GM23338 (cell line): ENCODE data around the gene GRIN3B. TPM values are rescaled to one million over a fixed set of nuclear protein-coding genes. Genes with fewer than 3 reads are reported as not detected.

ENCODE experiments used
- ATAC-seq: fragments of 200-7000 bp; cut with Tn5 transposase; 3 replicates; pipeline ENCODE4 v1.9.1; 2020
- DNase-seq: peaks from one replicate; pipeline ENCODE4 v3.0.0-alpha.2; 2015; ENCODE audit warnings: low spot score
- H2AFZ ChIP-seq: fragments of 200-600 bp; sonication (generic); 2 replicates; pipeline ENCODE4 v1.8.0; 2016; ENCODE audit warnings: antibody characterized with exemption, mild to moderate bottlenecking, moderate library complexity
- H3F3A ChIP-seq: fragments of 200-600 bp; sonication (generic); replicated peaks from 2 replicates; pipeline ENCODE4 v1.8.0; 2017; ENCODE audit warnings: antibody characterized with exemption, mixed run types, low read depth
- H3K27ac ChIP-seq: fragments of 200-600 bp; sonication (generic); 2 replicates; pipeline ENCODE4 v1.6.1; 2016; ENCODE audit warnings: low read depth
- H3K27me3 ChIP-seq: fragments of 200-600 bp; sonication (generic); 2 replicates; pipeline ENCODE4 v1.8.0; 2016; ENCODE audit warnings: mild to moderate bottlenecking, mixed run types, moderate library complexity; ENCODE audit not compliant: insufficient read depth
- H3K36me3 ChIP-seq: fragments of 200-600 bp; sonication (generic); 2 replicates; pipeline ENCODE4 v1.8.0; 2016; ENCODE audit warnings: mild to moderate bottlenecking; ENCODE audit not compliant: insufficient read depth
- H3K4me1 ChIP-seq: fragments of 200-600 bp; sonication (generic); 2 replicates; pipeline ENCODE4 v1.8.0; 2016; ENCODE audit warnings: mild to moderate bottlenecking, moderate library complexity; ENCODE audit not compliant: insufficient read depth
- H3K4me2 ChIP-seq: fragments of 200-600 bp; sonication (generic); 2 replicates; pipeline ENCODE4 v1.7.1; 2017; ENCODE audit warnings: mixed run types
- H3K4me3 ChIP-seq: fragments of 200-600 bp; sonication (generic); 2 replicates; pipeline ENCODE4 v1.6.1; 2016; ENCODE audit warnings: mixed run types
- H3K79me2 ChIP-seq: fragments of 200-600 bp; sonication (generic); replicated peaks from 2 replicates; pipeline ENCODE4 v1.8.0; 2017; ENCODE audit warnings: mild to moderate bottlenecking; ENCODE audit not compliant: insufficient read depth
- H3K9me2 ChIP-seq: fragments of 200-600 bp; sonication (generic); 2 replicates; pipeline ENCODE4 v1.8.0; 2017; ENCODE audit not compliant: insufficient read depth
- H4K20me1 ChIP-seq: fragments of 200-600 bp; sonication (generic); replicated peaks from 2 replicates; pipeline ENCODE4 v1.8.0; 2017; ENCODE audit warnings: mild to moderate bottlenecking; ENCODE audit not compliant: insufficient read depth
- H3K27ac Mint-ChIP-seq: 2 replicates; pipeline ENCODE4 v1.8.0; 2020; ENCODE audit warnings: inconsistent platforms, mild to moderate bottlenecking, moderate library complexity, mixed read lengths
- H3K27me3 Mint-ChIP-seq: 3 replicates; pipeline ENCODE4 v1.8.0; 2022; ENCODE audit warnings: low read depth, mild to moderate bottlenecking, moderate library complexity, mixed read lengths, inconsistent platforms; ENCODE audit not compliant: insufficient read depth, poor library complexity
- H3K36me3 Mint-ChIP-seq: 3 replicates; pipeline ENCODE4 v1.8.0; 2021; ENCODE audit warnings: low read depth, mild to moderate bottlenecking, inconsistent platforms, moderate library complexity, mixed read lengths
- H3K4me1 Mint-ChIP-seq: 3 replicates; pipeline ENCODE4 v1.8.0; 2020; ENCODE audit warnings: mild to moderate bottlenecking, inconsistent platforms, mixed read lengths
- H3K4me3 Mint-ChIP-seq: 3 replicates; pipeline ENCODE4 v1.8.0; 2021; ENCODE audit warnings: moderate library complexity, mild to moderate bottlenecking, inconsistent platforms, mixed read lengths
- H3K9me3 Mint-ChIP-seq: 3 replicates; pipeline ENCODE4 v1.8.0; 2020; ENCODE audit warnings: moderate library complexity, mild to moderate bottlenecking, inconsistent platforms, mixed read lengths
- CREB1 ChIP-seq: fragments of 250-450 bp; sonication (Bioruptor Pico); IDR thresholded peaks from 2 replicates; pipeline ENCODE4 v1.5.0; 2020; ENCODE audit warnings: low read depth, mild to moderate bottlenecking, moderate library complexity
- EZH2 ChIP-seq: fragments of 200-600 bp; sonication (generic); IDR thresholded peaks from one replicate; pipeline ENCODE4 v1.8.0; 2017; ENCODE audit warnings: antibody characterized with exemption, mild to moderate bottlenecking, low read depth; ENCODE audit not compliant: unreplicated experiment
- EZH2phosphoT487 ChIP-seq: fragments of 200-600 bp; sonication (generic); IDR thresholded peaks from one replicate; pipeline ENCODE4 v1.8.1; 2018; ENCODE audit warnings: antibody characterized with exemption; ENCODE audit not compliant: unreplicated experiment
- JUNB ChIP-seq: IDR thresholded peaks from one replicate; pipeline ENCODE4 v1.6.1; 2016; ENCODE audit warnings: antibody characterized with exemption; ENCODE audit not compliant: unreplicated experiment
- NANOG ChIP-seq: IDR thresholded peaks from 2 replicates; pipeline ENCODE4 v1.6.1; 2016; ENCODE audit warnings: antibody characterized with exemption, borderline replicate concordance
- POLR2AphosphoS5 ChIP-seq: IDR thresholded peaks from 2 replicates; pipeline ENCODE4 v1.6.1; 2016; ENCODE audit warnings: antibody characterized with exemption, low read depth
- REST ChIP-seq: IDR thresholded peaks from one replicate; pipeline ENCODE4 v1.6.1; 2018; ENCODE audit warnings: antibody characterized with exemption; ENCODE audit not compliant: unreplicated experiment
- STAT1 ChIP-seq: IDR thresholded peaks from one replicate; pipeline ENCODE4 v1.6.1; 2016; ENCODE audit warnings: antibody characterized with exemption; ENCODE audit not compliant: unreplicated experiment
- ZNF114 ChIP-seq: fragments of 250-450 bp; sonication (Bioruptor Pico); IDR thresholded peaks from 2 replicates; pipeline ENCODE4 v1.5.0; 2020; ENCODE audit warnings: mild to moderate bottlenecking, moderate library complexity
- ZNF331 ChIP-seq: fragments of 250-450 bp; sonication (Bioruptor Pico); IDR thresholded peaks from 2 replicates; pipeline ENCODE4 v1.5.0; 2020; ENCODE audit warnings: low read depth, mild to moderate bottlenecking, moderate library complexity
- polyA plus RNA-seq: library from polyadenylated mRNA; unstranded; fragments of >200 nt; fragmentation: Nextera tagmentation; extraction: Ambion mirVana; gene quantifications from 2 replicates; pipeline ENCODE4 v1.2.1, GENCODE V29; 2016
- total RNA-seq: library from RNA; depleted of rRNA; stranded (reverse); fragments of >200 nt; shearing (Covaris generic); gene quantifications from 2 replicates; pipeline ENCODE4 v1.2.3, GENCODE V29; 2014
- TF ChIP-seq, protein P1 (sequence below): IDR thresholded peaks from 2 replicates; pipeline ENCODE4 v1.6.1; 2016; ENCODE audit warnings: antibody characterized with exemption
- TF ChIP-seq, protein P2 (sequence below): fragments of 250-450 bp; sonication (Bioruptor Pico); IDR thresholded peaks from 2 replicates; pipeline ENCODE4 v1.5.0; 2020; ENCODE audit warnings: mild to moderate bottlenecking, moderate library complexity
- TF ChIP-seq, protein P3 (sequence below), 2 experiments: fragments of 200-600 bp in 1 of 2; sonication (generic) in 1 of 2; conservative IDR thresholded peaks; 2 replicates each; pipeline versions ENCODE4 v1.5.1 to v1.6.1; 2016 to 2017; ENCODE audit warnings: antibody characterized with exemption in 2 of 2, low read depth in 2 of 2, mild to moderate bottlenecking in 2 of 2, moderate library complexity in 1 of 2

Gene GRIN3B
- total and polyA plus RNA-seq, 2 experiments from 2014 or later, result 0.11 to 2.8 TPM

- peaks cover 17% of the 10 kb centered on the region; the same call in 1 of the 2 replicates for H3F3A ChIP-seq
- no peaks in the 10 kb centered on the region; the same call in 1 of the 2 replicates for H4K20me1 ChIP-seq
- Mint-ChIP-seq H3K4me1 (peaks cover 23% of the 10 kb centered on the region), H3K36me3 (peaks cover 21% of the 10 kb centered on the region), H3K27ac (peak overlapping the region; percentile 82), H3K9me3 (no peaks in the 10 kb centered on the region), H3K27me3 (peaks cover 19% of the 10 kb centered on the region), H3K4me3 (no peak overlapping the region; the same call in 2 of the 3 replicates)
- no peak overlapping the region for H2AFZ ChIP-seq
- H3K4me3 ChIP-seq, result no peak overlapping the region
- no peak overlapping the region for H3K4me2 ChIP-seq
- DNase-seq (no peak), ATAC-seq (no peak)
- no peaks in the 10 kb centered on the region for H3K36me3 ChIP-seq
- H3K79me2 ChIP-seq, result peaks cover 14% of the 10 kb centered on the region; the same call in 1 of the 2 replicates
- no peaks in the 10 kb centered on the region for H3K27me3 ChIP-seq
- no peaks in the 10 kb centered on the region for H3K9me2 ChIP-seq
- TF ChIP-seq JUNB (no peak), NANOG (no peak), REST (no peak), ZNF331 (CRISPR knock-in tag) (no peak), STAT1 (no peak), POLR2AphosphoS5 (no peak), EZH2 (no peak), ZNF114 (CRISPR knock-in tag) (no peak), CREB1 (CRISPR knock-in tag) (no peak), EZH2phosphoT487 (no peak)
- TF ChIP-seq, protein P1, sequence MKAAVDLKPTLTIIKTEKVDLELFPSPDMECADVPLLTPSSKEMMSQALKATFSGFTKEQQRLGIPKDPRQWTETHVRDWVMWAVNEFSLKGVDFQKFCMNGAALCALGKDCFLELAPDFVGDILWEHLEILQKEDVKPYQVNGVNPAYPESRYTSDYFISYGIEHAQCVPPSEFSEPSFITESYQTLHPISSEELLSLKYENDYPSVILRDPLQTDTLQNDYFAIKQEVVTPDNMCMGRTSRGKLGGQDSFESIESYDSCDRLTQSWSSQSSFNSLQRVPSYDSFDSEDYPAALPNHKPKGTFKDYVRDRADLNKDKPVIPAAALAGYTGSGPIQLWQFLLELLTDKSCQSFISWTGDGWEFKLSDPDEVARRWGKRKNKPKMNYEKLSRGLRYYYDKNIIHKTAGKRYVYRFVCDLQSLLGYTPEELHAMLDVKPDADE, result no peak
- TF ChIP-seq, protein P2, sequence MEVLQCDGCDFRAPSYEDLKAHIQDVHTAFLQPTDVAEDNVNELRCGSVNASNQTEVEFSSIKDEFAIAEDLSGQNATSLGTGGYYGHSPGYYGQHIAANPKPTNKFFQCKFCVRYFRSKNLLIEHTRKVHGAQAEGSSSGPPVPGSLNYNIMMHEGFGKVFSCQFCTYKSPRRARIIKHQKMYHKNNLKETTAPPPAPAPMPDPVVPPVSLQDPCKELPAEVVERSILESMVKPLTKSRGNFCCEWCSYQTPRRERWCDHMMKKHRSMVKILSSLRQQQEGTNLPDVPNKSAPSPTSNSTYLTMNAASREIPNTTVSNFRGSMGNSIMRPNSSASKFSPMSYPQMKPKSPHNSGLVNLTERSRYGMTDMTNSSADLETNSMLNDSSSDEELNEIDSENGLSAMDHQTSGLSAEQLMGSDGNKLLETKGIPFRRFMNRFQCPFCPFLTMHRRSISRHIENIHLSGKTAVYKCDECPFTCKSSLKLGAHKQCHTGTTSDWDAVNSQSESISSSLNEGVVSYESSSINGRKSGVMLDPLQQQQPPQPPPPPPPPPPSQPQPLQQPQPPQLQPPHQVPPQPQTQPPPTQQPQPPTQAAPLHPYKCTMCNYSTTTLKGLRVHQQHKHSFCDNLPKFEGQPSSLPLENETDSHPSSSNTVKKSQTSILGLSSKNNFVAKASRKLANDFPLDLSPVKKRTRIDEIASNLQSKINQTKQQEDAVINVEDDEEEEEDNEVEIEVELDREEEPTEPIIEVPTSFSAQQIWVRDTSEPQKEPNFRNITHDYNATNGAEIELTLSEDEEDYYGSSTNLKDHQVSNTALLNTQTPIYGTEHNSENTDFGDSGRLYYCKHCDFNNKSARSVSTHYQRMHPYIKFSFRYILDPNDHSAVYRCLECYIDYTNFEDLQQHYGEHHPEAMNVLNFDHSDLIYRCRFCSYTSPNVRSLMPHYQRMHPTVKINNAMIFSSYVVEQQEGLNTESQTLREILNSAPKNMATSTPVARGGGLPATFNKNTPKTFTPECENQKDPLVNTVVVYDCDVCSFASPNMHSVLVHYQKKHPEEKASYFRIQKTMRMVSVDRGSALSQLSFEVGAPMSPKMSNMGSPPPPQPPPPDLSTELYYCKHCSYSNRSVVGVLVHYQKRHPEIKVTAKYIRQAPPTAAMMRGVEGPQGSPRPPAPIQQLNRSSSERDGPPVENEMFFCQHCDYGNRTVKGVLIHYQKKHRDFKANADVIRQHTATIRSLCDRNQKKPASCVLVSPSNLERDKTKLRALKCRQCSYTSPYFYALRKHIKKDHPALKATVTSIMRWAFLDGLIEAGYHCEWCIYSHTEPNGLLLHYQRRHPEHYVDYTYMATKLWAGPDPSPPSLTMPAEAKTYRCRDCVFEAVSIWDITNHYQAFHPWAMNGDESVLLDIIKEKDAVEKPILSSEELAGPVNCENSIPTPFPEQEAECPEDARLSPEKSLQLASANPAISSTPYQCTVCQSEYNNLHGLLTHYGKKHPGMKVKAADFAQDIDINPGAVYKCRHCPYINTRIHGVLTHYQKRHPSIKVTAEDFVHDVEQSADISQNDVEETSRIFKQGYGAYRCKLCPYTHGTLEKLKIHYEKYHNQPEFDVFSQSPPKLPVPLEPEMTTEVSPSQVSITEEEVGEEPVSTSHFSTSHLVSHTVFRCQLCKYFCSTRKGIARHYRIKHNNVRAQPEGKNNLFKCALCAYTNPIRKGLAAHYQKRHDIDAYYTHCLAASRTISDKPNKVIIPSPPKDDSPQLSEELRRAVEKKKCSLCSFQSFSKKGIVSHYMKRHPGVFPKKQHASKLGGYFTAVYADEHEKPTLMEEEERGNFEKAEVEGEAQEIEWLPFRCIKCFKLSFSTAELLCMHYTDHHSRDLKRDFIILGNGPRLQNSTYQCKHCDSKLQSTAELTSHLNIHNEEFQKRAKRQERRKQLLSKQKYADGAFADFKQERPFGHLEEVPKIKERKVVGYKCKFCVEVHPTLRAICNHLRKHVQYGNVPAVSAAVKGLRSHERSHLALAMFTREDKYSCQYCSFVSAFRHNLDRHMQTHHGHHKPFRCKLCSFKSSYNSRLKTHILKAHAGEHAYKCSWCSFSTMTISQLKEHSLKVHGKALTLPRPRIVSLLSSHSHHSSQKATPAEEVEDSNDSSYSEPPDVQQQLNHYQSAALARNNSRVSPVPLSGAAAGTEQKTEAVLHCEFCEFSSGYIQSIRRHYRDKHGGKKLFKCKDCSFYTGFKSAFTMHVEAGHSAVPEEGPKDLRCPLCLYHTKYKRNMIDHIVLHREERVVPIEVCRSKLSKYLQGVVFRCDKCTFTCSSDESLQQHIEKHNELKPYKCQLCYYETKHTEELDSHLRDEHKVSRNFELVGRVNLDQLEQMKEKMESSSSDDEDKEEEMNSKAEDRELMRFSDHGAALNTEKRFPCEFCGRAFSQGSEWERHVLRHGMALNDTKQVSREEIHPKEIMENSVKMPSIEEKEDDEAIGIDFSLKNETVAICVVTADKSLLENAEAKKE (CRISPR knock-in tag), result no peak
- TF ChIP-seq, protein P3, sequence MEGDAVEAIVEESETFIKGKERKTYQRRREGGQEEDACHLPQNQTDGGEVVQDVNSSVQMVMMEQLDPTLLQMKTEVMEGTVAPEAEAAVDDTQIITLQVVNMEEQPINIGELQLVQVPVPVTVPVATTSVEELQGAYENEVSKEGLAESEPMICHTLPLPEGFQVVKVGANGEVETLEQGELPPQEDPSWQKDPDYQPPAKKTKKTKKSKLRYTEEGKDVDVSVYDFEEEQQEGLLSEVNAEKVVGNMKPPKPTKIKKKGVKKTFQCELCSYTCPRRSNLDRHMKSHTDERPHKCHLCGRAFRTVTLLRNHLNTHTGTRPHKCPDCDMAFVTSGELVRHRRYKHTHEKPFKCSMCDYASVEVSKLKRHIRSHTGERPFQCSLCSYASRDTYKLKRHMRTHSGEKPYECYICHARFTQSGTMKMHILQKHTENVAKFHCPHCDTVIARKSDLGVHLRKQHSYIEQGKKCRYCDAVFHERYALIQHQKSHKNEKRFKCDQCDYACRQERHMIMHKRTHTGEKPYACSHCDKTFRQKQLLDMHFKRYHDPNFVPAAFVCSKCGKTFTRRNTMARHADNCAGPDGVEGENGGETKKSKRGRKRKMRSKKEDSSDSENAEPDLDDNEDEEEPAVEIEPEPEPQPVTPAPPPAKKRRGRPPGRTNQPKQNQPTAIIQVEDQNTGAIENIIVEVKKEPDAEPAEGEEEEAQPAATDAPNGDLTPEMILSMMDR (conservative IDR thresholded peaks at IDR 0.05; ENCODE audit: low read depth in 2 of 2), result no peak
- peaks cover 19% of the 10 kb centered on the region; the same call in 1 of the 2 replicates for H3K4me1 ChIP-seq
- peak overlapping the region; percentile 32; the same call in 1 of the 2 replicates for H3K27ac ChIP-seq
Observed at GRCh38 chr19:958967-959855, 41.0 kb upstream of the GRIN3B start.
